ENCODE data around the gene DLL4.
"Not testable (repeated sequence)": the region's sequence is repeated elsewhere in the genome, so short reads cannot be mapped to it uniquely, and the experiment has no call there.

DNA sequence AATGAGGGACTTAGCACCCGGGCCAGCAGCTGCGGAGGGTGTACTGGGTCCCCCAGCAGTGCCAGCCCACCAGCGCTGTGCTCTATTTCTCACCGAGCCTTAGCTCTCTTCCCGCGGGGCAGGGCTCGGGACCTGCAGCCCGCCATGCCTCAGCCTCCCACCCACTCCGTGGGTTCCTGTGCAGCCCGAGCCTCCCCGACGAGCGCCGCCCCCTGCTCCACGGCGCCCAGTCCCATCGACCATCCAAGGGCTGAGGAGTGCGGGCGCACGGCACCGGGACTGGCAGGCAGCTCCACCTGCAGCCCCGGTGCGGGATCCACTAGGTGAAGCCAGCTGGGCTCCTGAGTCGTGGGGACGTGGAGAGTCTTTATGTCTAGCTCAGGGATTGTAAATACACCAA lies 32.6 kb downstream of the DLL4 start:
- not testable (repeated sequence) for TF ChIP-seq BHLHE40 (IDR thresholded peaks at IDR 0.05; ENCODE audit: borderline replicate concordance); SUZ12 (IDR thresholded peaks at IDR 0.05); FOXK2 (IDR thresholded peaks at IDR 0.05); TARDBP (IDR thresholded peaks at IDR 0.05); FOXM1 (IDR thresholded peaks at IDR 0.05; ENCODE audit: borderline replicate concordance); HDGF (IDR thresholded peaks at IDR 0.05; ENCODE audit: borderline replicate concordance); L3MBTL2 (conservative IDR thresholded peaks at IDR 0.05); SP1 (IDR thresholded peaks at IDR 0.05); ELF4 (IDR thresholded peaks at IDR 0.05); FOXA1 (IDR thresholded peaks at IDR 0.05); NFRKB (IDR thresholded peaks at IDR 0.05); CTBP1 (IDR thresholded peaks at IDR 0.05; ENCODE audit: borderline replicate concordance)
